HG03439 (cell line): Measurements from ENCODE around the gene TAOK1.

Source experiments
- ATAC-seq: cut with Tn5 transposase; IDR thresholded peaks from one replicate; pipeline ENCODE4 v1.9.1; 2021; ENCODE audit warnings: mild to moderate bottlenecking, moderate library complexity; ENCODE audit not compliant: unreplicated experiment

TAOK1 gene

DNA sequence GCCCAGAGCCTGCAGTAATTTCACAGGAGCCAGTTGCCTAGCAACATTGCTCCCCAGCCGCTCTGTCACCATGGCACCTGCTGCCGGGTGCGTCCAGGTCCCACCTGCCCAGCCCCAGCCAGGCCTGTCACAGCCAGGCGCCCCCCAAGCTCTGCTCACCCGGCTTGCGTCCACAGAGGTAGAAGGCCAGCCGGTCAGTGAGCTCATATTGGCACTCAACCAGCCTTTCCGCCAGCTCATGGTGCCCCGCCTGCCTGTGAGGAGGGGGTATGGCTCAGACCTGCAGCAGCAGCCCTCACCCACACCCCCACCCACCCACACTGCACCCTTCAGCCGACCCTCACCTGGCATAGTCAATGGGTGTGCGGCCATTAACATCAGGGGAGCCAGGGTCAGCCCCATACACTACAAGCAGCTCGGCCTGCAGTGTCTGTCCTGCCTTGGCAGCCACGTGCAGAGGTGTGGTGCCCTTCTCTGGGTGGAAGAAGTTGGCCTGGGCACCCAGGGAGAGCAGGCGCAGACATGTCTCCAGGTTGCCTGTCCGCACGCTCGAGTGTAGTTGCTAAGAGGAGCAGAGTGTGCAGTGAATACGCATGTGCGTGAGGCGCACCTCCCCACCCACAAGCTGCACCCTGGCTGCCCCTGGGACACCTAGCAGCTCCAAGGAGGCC is 191.6 kb downstream of the TAOK1 start:
- no peak for ATAC-seq

GRCh38 chr17:29582254-29582765 is 192.1 kb downstream of the TAOK1 start:
- ATAC-seq = no peak

DNA sequence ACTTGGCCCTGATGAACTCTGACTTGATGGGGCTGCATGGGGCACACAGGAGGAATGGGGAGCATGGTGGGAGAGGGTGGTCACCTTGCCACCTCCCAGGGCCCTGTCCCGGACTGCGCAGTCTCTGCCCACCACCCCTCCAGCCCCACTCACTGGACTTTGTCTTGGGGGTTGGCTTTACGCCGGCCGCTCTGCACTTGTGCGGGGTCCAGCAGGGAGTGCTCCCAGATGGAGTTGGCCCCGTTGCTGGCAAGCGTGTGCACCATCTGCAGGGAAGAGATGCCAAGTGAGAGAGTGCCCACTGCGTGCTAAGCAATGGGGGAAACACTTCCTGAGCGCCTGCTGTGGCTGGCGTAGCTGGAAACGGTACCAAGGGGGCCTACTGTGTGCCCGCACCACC is 192.6 kb downstream of the TAOK1 start:
- no peak for ATAC-seq

DNA sequence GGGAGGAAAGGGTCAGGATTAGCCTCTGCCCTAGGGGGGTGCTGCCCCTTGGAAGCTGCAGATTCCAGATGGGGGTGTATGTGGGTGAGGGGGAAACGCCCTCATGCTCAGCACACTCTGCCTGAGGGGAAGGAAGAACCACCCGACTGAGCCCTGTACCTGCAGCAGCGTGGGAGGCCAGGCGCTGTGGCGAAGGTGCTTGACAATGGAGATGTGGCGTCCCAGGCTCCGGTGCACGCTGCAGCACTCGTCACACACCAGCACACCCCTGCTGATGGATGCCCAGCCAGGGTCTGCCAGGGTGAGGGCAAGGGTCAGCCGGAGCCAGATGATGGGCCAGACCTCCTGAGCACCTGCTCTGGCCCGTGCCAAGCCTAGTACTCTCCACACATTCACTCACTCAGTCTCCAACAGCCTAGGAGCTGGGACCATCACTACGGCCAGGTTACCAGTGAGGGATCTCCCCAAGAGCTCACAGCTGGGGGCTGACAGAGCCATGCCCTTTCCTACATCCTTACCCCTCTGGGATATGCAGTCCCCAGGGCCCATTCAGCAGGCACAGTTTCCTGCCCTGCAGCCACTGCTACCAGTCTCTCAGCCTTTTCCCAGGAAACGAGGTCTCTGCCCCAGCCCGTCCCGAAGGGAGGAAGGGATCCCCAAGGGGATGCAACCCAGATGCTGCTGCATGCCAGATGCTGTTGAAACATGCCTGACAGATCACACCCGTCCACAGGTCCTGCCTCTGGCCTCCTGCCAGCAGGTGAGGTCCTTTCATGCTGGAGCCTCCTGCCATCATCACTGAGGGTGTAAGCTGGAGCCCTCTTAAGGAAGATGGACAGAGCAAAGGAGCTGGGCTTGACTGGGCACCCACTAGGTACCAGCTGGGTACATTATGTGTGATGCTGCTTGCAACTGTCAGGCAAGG is 193.4 kb downstream of the TAOK1 start:
- no peak for ATAC-seq

GRCh38 chr17:29584452-29585079 is 194.4 kb downstream of the TAOK1 start:
- ATAC-seq = no peak

DNA sequence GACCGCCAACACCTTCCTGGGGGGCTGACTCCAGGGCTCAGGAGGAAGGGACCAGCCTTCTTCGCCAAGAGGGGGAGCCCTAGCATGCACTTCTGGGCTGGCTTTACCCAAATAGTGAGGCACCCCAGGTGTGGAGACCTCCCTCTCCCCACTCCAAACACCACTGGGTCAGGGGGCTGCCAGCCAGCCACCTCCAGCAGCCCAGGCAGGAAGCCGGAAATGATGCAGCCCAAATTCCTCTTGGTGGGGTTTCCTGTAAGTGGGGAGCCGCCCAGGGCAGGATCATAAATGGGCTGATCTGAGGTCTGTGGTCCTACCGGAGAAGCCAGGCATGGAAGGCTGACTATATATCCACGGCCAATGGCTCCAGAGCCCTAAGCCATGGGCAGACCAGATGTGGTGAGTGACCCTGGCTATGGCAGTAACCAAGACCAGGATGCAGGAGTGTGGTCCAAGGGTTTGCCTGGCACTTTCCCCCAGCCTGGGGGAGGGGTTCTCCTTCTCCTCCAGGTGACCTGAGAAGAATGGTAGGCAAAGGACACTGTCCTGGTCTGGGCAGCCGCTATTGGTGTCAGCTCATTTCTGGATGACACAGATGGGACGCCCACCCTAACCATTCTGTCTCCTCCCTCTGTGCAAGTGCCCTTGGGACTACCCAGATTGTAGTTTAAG is 195.1 kb downstream of the TAOK1 start:
- ATAC-seq = no peak

DNA sequence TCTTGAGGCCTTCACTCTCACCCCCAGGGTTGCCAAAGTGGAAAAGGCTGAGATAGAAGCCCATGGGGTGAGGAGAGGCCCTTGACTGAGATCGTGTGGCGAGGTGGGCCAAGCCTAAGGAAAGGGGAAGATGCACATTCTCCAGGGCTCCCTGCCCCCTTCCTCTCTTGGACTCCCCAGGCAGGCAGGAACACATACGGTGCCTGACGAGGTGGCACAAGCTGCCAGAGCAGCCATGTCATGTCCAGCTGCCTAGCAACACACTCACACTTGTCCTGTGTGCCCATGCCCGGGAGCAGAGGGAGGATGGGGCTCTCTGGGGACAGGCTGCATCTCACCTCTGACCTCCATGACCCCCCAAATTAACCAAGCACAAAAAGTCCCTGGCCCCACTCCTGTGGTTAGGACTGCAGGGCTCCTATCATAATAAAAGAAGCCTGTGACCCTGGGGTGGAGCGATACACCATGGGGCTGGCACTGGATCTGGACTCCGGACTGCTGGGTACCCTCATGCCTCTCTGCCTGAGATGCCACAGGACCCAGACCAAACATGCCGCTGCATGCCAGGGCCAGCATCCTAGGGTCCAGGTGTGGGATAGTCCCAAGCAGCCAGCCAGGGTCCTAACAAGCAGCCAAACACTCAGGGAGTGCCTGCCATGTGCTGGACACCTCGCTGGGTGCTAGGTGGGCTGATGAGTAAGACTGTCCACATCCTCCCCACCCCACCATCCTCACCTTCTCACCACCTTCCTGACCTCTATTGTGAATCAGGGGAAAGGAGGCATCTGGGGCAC is 196.7 kb downstream of the TAOK1 start:
- ATAC-seq = no peak

DNA sequence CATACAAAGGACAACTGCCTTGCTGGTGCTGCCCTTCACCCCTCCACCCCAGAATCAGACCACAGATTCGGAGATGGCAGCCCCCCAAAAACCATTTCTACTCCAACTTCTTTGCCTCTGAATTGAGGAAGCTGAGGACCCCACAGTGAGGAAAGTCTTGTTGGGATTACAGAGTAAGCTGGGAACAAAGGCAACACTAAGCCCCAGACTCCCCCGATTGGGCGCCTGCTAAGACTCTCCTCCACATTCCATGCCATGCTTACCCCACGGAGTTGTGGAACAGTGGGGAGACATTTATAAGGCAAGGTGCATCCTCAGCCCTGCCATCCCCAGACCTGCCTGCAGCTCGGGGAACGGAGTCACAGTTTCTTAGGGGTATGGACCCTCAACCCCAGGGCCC is 197.4 kb downstream of the TAOK1 start:
- ATAC-seq = no peak

DNA sequence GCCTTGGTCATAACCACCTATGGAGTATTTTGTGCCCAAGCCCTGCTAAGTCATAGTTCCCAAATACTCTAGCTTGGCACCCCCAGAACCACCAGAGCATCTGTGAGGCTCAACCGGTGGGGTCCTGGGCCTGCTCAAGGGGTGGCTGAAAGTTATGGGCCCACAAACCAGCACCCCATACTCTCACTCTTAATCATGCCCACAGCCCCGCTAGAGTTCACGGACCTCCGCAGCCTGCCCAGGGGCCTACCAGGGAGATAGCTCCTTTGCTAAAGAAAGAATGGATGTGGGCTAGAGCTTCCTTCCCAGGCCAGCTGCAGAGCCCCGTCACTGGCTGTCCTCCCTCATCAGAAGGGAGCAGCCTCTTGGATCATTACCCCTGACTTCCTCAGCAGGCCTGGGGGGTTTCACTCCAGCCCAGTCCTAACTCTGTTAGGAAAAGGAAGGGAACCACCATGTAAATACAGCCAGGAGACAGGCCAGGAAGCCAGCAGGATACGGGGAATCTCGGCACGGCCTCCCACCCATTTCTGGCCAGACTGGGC is 197.9 kb downstream of the TAOK1 start:
- ATAC-seq = no peak

DNA sequence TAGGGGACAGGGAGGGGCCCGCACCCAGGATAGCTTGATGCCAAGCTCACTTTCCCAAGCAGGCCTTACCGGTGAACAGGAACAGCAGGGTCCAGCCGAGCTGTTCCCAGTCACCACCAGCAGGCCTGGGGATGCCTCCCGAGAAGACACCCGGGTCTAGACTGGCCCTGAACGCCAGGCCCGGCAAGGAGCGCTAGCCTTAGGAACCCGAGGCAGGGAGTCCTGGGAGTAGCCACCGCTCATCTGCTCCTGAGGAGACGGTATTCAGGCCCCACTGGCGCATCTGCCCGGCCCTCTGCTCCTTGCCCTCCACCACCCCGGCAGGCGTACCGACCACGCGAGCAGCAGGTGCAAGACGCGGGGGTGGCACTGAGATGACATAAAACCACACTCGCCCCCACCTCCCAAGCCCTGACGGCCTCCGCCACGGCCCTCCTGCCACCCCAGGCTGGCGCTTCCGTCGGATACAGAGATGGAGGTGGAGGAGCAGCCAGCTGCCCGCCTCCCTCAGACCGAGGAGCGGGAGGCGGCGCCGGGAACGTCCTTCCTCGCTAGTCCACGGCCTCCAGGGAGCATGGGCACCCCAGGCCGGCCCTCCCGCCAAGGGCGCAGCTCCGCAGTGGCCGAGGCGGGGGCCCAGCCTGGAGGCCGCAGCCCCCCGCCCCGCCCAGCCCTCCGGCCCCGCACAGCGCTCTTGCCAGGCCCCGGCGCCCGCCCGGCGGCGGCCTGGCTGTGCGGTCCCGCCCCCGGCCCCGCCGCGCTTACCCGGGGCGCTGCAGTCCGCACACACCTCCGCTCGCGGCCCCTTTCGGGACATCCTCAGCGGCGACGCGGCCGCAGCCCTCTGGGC is 198.6 kb downstream of the TAOK1 start:
- ATAC-seq = peak; percentile 12

- peak; percentile 44 for ATAC-seq
These were observed 199.6 kb downstream of the TAOK1 start, which contains the start of gene GIT1 for GRCh38 chr17:29589524-29590410. TSS of gene GIT1 (minus strand) at chr17:29589648. CDS start at chr17:29589378, 270 bp downstream.

GRCh38 chr17:29590411-29591145 is 200.4 kb downstream of the TAOK1 start:
- ATAC-seq = no peak

DNA sequence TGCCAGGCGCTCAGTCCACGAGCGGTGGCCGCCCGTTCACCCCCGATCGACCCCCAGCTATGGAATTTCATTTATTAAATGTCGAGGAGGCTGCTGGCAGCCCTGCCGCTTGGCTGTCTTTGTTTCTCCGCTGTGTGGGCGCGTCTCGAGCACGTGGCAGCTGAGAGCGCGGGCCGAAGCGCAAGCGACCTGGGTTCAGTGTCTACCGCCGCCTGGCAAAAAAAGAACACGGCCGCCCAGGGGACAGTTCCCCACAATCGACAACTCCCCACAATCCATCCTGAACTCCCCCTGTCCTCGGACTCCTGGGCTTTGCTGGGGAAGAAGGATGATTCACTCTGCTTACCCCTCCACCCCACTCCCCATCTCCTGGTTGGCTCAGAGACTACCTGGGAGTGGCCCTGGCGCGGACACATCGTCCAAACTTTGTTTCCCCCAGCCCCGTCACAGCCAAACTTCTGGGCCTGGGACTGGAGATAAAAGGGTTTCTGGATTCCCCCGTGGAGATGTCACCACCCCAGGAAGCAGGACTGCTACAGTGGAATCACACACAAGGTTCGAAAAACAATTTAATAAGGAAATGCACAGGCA is 201.1 kb downstream of the TAOK1 start:
- no peak for ATAC-seq

DNA sequence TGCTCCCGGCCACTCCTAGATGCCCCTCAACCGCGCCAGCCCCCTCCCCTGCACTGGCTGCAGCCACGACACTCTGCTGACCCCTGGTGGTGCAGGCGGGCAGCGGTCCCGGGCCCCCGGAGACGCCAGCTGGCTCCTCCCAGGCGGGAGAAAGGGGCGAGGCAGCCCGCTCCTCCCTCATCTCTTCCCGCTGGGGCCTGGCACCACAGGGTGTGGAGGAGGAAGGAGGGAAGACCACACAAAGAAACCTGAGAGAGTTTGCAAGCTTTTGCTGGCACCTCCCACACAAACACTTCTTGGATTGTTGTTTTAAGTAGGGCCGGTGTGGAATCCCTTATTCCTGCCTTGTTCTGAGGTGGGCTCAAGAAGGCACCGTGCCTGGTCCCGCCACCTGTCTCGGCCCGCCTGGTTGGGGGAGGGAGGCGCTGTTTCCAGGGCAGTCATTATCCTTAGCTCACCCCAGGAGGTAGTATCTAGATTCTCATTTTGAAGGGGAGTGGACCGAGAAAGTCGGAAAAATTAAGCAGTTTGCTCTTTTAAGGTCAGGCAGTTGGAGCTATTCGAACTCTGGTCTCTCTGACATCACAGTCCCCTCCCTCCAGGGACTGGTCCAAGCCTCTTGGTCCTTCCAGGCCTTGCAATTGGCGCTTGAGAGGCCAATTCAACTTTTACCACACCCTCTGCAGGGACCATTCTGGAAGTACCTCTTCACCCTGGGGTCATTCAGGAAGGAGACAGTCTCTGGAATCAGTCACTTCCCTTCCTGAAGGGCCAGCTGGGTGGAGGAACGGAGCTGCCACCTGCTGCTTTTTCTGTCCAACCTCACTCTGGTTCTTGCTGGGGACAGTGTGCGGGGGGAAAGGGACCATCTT is 201.8 kb downstream of the TAOK1 start:
- ATAC-seq = no peak

GRCh38 chr17:29592850-29593551 is 202.8 kb downstream of the TAOK1 start, which contains the start of gene ANKRD13B:
TSS of gene ANKRD13B (plus strand) at chr17:29593132. CDS start at chr17:29593622, 490 bp downstream.
- ATAC-seq = no peak
